Stimulated activated CD4-positive, alpha-beta T cell treated with anti-CD3 and anti-CD28 coated beads, Interleukin-2, amount 100 ng/mL, for 48 hours (primary cell): ENCODE measurements around the gene GLIS1.

Experiments
- DNase-seq, 2 donors: peaks; one replicate each; pipeline ENCODE4 v3.0.0-alpha.2; 2020

The GLIS1 gene

GRCh38 chr1:53501065-53502005, 237.6 kb downstream of the GLIS1 start:
- no peak for DNase-seq

DNA sequence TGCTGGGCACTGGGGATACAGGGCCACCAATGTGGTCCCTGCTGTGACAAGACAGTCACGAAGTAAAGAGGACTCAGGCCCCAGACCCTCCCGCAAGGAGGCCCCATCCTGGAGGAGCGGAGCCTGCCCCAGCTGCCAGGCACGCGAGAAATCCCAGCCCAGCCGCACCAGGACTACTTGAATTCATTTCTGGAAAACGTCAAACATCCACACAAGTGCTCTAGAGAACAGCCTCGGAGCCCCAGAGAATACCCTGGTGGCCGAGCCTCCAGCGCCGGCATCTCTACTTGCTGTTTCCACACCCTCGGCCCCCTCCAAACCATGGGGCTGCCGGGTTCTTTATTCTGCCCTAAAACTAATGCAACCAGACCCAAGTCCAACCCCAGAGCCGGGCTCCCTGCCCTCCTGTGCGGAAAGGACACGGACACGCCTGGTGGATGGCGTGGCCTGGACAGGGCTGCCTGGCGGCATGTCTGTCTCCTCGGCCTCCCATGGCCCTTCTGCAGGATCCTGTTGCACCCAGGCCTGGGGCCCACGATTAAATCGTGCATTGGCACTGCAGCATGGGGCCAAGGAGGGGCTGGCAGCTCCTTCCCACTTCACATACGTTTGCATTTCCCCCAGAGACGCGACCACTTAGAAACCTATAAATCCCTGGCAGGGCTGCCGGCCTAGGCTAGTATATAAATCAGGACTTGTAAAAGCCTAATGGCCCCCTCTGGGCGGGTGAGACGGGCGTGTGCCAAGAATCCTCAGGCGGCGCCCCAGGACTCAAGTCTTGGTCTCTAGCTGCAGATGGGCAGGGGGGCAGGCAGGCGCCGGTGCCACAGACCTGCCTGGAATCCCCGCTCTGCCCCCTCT, 238.5 kb downstream of the GLIS1 start:
- DNase-seq, result no peak

GRCh38 chr1:53499257-53500203, 239.4 kb downstream of the GLIS1 start:
- DNase-seq, result no peak

GRCh38 chr1:53498555-53499131, 240.3 kb downstream of the GLIS1 start:
- DNase-seq, result no peak

GRCh38 chr1:53495633-53496345, 243.2 kb downstream of the GLIS1 start:
- no peak for DNase-seq

DNA sequence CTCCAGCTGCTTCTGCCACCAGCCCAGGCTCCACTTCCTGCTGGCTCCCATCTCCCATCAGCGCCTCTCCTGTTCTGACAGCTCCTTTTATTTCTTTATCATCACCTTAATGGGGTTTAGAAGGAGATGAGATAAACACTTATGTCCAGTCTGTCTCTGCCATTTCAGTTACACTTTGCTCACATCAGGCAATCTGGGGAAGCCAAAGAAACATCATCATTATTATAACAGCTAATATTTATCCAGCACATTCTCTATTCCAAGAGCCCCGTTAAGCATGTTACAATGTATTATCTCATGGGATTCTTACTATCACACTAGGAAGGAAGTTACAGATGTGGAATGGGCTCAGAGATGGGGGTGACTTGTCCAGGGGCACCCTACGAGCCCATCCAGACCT, 248.6 kb downstream of the GLIS1 start:
- DNase-seq, result no peak

DNA sequence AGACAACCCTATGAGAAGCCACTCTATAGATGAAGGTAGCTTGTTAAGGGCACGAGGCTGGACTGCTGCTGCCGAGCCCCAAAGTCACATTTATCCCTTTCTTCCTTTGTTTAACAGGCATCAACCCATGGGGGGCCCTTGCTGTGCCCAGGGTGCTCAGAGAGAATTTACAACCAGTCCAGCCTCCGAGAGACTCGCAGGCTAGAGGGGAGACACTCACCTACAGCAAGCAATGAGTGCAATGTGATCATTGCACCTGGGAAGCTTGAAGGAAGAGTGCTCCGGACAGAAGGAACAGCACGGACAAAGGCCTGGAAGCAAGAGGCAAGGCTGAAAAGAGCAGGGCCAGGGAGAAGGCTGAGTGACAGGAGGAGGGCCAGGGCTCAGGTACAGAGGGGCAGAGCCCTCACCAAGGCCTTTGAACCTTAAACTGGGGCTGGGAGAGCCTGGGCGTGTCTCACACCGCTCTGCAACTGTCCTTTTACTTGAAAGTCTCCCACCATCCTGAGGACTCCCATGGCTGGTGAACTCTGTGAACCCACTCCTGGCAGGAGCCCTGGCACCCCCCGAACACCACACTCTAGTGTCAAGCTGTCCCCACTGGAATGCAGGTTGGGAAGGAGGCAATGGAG, 252.5 kb downstream of the GLIS1 start:
- DNase-seq, result no peak

DNA sequence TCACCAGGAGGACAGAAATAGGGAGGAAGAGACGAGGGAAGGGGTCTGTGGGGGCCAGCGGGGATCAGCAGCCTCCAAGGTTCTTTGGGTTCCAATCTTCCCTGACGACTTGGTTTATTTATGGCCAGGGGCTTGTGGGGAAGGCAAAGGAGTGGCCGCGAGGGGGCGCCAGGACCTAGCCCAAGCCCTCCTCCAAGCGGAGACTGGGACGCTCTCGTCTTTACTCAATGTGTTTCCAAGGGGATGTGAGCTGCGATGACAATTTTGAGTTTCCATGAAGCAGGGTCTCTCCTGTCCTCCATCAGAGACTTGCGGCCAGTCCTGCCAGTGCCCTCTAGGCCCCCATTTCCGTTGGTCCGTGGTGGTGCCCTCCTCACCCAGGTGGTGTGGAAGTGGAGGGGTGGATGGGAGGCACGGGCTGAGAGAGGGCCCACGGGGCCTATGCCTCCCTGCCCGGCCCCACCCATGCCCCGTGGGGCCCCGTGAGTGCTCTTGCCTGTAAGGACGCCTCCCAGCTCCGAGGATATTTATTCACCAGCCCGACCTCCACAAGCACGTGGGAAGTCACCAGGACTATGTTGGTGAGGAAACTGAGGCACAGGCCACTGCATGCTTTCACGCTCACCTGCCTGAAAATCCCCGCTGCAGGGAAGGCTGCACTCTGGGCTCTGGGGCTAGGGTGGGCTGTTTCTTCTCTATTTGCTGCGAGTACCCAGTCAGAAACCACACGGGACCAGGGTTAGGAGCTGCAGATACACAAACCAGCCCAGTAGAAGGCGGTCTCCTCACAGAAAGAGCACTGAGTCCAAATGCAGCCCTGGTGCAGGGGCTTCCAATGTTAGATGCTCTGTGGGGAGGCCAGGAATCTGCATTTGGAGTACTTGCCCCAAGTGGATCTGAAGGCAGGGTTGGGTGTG, 253.2 kb downstream of the GLIS1 start:
- DNase-seq, result peak; percentile 67 to 77

DNA sequence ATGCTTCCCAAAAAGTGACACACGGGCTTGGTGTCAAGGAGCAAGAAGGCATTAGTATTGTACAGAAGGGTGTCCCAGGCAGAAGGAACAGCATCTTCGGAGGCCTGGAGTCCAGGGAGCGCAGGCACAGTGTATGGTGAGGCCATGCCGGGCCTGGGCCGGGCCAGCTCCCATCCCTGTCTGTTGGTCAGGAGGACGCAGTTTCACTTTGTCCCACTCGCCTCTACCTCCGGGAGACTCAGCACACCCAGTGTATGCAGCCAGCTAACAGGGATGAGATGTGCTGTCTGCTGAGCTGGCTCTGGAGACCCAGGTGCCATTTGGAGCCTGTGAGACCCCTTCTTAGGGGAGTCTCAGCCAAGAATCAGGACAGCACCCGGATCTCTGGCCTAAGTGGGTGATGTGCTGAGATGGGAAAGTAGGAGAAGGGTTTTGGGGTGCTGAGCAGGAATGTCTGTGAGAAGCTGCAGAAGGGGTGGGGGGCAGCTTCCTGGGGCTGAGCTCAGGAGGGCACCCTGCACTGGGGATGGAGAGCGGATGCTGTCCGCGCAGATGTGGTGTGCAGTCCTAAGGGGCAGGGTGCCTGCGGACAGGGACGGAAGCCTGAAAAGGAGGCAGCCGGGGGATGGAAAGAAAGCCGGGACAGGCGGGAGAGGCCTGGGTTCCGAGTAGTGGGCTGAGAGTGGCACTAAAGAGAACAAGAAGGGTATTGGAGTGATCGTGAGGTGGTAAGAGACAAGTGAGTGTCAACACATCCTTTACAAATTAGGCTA, 254.1 kb downstream of the GLIS1 start:
- DNase-seq, result no peak

DNA sequence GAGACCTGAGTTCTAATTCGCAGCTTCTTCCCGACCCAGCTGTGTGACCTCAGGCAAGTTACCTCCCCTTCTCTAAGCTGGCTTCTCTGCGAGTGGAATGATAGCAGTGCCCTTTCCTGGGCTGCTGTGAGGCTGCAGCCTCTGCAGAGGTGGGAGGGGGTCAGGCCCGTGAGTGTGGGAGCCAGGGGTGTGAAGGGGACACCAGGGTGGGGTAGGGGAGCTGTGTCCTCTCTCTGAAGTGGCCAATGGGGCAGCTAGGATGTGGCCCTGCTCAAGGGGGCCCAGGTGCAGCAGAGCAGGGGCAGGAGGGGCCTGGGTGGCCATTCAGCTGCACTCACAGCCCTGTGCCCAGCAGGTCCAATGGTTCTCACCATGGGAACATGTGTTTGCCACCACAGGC, 255.3 kb downstream of the GLIS1 start:
- DNase-seq, result no peak

DNA sequence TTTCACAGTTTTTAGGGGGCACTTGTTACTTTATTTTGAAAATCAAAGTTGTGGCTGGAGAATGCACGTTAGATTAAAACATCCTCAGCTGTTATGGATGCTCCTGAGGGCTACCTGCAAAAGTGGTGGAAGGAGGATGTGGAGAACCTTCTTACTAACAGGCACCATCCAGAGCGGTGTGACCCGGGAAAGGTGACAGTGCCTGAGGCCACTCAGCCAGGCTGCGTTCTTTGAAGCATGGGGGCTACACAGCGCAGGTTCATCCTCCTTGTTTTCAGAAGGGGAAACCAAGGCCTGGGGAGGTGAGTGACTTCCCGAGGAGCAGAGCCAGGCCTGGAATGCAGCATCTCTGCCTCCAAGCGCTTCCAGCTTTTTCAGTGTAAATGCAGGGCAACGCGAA, 255.8 kb downstream of the GLIS1 start:
- no peak for DNase-seq

DNA sequence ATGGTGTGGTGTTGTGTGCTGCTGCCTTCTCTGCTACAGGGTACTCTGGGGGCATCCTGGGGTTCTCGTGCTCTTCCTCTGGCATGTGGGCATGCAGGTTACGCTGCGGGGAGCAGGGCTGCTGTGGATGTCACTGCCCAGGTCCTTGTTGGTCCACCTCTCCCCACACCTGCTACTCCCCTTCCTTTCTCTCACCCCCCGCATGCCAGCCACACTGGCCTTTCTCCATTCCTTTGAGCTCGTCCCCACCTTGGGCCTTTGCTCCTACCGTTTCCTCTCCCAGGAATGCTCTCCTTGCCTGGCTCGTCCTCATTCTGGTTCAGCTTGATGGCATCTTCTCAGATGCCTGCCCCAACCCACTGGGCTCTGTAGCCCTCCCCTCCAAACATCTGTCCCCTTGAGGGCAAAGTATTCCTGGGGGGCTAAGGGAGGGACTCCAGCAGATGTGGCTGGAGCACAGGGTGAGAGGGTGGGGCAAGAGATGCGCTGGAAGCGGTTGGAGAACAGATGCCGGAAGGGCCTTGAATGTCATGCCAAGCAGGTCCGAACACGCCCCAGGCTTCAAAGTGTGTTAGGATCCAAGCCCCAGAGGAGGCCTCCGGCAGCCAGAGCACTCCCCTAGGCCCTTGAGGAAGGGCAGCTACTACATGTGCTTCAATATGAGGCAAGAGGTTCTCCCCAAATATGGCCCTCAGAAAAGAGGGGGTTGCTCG, 256.4 kb downstream of the GLIS1 start:
- no peak for DNase-seq

- no peak for DNase-seq
Observed at GRCh38 chr1:53481456-53481855, 257.5 kb downstream of the GLIS1 start.

GRCh38 chr1:53480678-53481077, 258.3 kb downstream of the GLIS1 start:
- no peak for DNase-seq

GRCh38 chr1:53478502-53478818, 260.5 kb downstream of the GLIS1 start:
- no peak for DNase-seq

- no peak for DNase-seq
Observed at GRCh38 chr1:53477651-53478501, 261.1 kb downstream of the GLIS1 start.

GRCh38 chr1:53476579-53476978, 262.4 kb downstream of the GLIS1 start:
- no peak for DNase-seq

- DNase-seq, result no peak
Observed at GRCh38 chr1:53475664-53476063, 263.3 kb downstream of the GLIS1 start.
